ENCODE data around the gene BCL11A.

DNA sequence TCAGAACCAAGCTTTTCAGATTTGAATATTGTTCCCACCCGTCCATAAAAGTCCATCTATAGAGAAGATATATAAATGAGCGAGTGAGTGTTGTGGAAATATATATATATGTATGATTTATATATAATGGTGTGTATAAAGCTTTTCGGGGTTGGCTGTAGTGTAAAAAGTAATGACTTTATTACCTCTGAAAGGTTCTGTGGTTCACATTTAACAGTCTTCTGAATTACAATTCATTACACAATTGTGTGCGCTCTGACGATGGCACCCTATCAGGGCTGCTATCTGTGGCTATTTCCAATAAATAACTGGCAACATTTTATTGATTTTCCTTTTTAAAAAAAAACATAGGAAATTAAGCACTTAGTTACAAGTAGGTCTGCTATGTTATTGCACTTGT is 2.7 kb upstream of the BCL11A start:
- TF ChIP-seq CTCF (IDR thresholded peaks at IDR 0.05; ENCODE audit: insufficient read depth, low read length, poor library complexity, severe bottlenecking) (no peak), EZH2phosphoT487 (conservative IDR thresholded peaks at IDR 0.05; ENCODE audit: low read length) (no peak)

Measured in SU-DHL-6 (cell line).